GM10266 (cell line): Measurements from ENCODE around the gene CNTNAP2.

ENCODE experiments used
- DNase-seq: peaks from one replicate; pipeline ENCODE4 v3.0.0; 2012; ENCODE audit errors: extremely low spot score
- TF ChIP-seq, protein P1 (sequence below): IDR thresholded peaks from 2 replicates; pipeline ENCODE4 v1.5.1; 2012; ENCODE audit warnings: mild to moderate bottlenecking, low read depth; ENCODE audit not compliant: control insufficient read depth, insufficient read depth; ENCODE audit errors: missing control alignments

The CNTNAP2 gene

DNA sequence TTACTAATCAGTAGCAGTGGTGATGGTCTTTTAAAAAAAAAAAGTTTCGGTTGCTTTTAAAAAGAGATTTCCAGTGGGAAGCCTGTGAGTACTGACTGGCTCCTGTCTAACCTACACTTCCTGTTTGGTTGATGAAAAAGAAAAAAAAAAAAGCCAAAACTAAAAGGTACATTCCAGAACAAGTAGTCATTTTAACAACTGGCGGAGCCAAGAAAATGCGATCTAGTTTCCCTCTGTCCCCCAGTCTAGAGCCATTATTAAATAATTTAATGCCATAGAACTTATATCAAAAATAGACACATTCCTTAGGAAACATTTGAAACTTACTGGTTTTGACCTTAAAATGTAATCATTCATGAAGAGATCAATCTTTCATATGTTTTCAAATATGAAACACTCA lies 2219.8 kb downstream of the CNTNAP2 start:
- DNase-seq: no peak
- TF ChIP-seq, protein P1, sequence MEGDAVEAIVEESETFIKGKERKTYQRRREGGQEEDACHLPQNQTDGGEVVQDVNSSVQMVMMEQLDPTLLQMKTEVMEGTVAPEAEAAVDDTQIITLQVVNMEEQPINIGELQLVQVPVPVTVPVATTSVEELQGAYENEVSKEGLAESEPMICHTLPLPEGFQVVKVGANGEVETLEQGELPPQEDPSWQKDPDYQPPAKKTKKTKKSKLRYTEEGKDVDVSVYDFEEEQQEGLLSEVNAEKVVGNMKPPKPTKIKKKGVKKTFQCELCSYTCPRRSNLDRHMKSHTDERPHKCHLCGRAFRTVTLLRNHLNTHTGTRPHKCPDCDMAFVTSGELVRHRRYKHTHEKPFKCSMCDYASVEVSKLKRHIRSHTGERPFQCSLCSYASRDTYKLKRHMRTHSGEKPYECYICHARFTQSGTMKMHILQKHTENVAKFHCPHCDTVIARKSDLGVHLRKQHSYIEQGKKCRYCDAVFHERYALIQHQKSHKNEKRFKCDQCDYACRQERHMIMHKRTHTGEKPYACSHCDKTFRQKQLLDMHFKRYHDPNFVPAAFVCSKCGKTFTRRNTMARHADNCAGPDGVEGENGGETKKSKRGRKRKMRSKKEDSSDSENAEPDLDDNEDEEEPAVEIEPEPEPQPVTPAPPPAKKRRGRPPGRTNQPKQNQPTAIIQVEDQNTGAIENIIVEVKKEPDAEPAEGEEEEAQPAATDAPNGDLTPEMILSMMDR: no peak

DNA sequence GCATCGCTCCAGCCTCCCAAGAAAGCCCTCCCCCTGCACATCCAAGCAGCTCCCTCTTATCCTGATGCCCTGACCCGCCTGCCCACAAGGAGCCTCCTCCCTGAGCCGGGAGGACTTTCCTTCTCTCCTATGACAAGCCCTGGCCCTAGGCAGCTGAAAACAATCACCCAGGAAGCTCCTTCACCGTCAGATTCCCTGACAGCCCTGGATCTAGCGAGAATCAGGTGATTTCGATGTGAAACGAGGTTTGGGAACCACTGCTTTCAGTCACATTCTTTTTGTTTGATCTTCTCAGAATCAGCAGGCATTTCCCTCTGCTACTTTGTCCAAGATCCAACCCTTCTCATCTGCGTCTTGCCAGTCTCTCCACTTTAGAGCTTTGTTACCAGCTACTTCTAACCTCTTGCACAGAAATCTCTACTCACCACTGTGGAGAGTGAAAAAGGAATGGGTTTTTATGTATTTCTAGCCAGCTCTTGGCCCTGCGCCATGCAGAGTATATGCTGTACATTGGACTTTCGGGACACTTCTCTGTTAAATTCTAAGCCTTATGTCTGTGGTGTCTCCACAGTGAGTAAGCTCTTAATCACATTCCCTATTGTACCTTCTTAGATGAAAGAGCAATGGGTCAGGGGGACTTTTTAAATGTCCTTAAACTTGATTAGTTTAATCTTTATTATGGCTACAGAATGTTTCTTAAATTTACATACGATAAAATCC lies 2220.8 kb downstream of the CNTNAP2 start:
- DNase-seq: no peak
- TF ChIP-seq, protein P1: no peak

DNA sequence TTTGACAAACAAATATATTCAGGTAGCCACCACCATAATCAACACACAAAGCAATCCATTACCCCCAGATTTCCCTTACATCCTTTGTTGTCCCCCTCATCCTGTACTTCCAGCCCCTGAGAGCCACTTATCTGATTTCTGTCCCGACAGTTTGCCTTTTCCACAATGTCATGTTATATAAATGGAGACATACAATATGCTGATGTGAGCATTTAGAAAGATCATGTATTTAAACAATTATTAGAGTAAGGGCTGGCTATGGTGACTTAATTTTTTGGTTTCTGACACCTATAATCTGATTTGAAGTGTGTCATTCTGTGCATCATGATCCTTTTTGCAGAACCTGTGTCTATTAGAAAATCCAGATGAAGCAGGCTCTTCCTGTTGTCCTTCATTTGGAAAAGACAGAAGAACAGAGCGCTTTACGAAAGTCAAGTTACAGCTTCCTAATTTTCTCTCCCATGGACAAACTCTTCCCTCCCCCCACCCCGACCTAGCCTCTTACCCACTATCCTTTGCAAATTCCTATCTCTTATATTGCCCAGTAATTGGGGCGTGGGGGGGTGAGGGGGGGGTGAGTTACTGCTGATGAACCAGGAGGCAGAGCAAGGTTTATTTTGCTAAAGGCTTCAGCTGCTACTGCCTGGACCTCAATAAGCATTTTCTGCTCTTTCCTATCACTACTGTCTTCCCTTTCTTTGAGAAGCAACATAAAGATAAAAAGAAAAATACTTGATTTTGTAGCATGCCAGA lies 2221.6 kb downstream of the CNTNAP2 start:
- TF ChIP-seq, protein P1: no peak
- no peak for DNase-seq

DNA sequence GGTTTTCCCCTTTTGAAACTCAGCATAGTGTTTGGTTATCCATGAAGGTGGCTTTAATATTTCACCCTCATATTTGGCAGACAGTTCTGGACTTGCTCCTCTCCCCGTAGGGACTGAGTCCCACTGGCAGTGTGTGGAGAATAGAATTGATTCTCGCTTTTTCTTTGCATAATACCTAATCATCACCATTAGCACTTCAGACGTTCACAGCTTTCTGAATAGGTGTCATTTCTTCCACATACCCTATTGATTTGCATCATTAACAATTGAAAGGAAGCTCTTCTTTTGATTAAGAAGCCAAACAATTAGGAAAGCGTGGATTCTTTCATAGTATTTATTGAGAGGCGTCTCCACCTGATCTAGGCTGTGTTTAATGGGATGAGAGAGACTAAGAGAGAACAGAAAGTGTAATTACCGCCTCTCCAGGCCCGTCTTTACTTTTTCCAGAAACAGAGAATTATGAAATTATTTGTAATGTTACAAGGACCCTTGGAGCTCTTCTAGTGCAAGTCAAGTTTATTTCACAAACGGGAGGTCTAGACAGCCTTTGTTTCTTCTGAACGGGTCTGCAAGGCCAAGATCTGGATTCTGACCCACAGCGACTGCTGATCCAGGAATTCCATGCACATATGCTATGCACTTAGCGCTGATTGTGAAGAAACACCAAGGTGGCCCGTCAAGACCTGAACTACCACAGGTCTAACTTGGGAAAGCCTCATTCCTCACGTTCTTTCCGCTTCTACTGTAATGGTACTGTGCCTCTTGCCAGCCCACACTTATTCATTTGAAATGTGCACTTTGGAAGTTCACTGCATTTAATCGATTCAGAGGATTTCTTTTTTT lies 2224.1 kb downstream of the CNTNAP2 start:
- TF ChIP-seq, protein P1: no peak
- DNase-seq: no peak

DNA sequence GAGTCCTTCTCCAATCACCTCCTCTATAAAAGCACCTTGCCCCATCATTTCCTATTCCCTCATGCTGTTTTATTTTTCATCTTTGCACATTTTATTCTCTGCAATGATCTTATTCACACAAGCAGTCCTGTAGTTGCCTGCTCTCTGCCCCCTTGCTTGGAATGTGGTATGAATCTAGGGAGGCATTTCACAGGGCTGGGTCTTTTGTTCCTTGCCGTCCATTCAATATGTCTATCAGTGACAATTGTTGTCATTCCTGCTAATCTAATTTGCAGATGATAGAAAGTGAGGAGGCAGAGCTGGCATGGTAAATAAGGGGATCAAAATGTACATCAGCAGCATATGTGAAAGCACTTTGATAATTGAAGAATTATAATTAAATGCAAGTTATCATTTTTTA lies 2227.8 kb downstream of the CNTNAP2 start:
- no peak for DNase-seq
- TF ChIP-seq, protein P1: no peak

DNA sequence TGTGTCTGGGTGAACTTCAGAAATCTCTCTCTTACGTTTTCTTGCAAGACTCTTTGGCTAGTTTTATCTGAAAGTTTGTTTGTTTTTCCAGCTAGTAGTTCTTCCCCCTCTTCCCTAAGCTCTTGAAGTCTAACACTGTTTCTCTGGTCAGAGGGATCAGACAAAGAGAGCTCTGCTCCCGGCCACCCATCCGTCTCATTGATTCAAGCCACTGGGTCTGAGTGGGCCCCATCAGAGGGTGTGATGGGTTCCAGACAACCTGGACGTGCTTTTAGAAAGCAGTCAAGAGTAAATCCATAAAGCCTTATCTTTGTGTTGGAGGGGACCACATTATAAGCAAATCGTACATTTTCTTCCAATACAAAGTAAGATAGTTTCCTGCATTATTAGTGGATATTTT lies 2231.4 kb downstream of the CNTNAP2 start:
- DNase-seq: no peak
- TF ChIP-seq, protein P1: no peak
